Testis (tissue), 2 donors: ENCODE measurements around the gene KDM4C.

Source experiments
- POLR2A ChIP-seq: fragments of 450-650 bp; IDR thresholded peaks from one replicate; pipeline ENCODE4 v1.6.1; 2017; ENCODE audit warnings: antibody characterized with exemption, mild to moderate bottlenecking, moderate library complexity
- TF ChIP-seq, protein P1 (sequence below), 3 experiments: fragments of 450-650 bp in 2 of 3; fragments of 200-600 bp in 1 of 3; sonication (generic) in 1 of 3; IDR thresholded peaks; one replicate each; pipeline ENCODE4 v1.5.1; 2016 to 2019; ENCODE audit warnings: antibody characterized with exemption in 3 of 3, mild to moderate bottlenecking in 2 of 3, moderate library complexity in 1 of 3

- TF ChIP-seq, protein P1, sequence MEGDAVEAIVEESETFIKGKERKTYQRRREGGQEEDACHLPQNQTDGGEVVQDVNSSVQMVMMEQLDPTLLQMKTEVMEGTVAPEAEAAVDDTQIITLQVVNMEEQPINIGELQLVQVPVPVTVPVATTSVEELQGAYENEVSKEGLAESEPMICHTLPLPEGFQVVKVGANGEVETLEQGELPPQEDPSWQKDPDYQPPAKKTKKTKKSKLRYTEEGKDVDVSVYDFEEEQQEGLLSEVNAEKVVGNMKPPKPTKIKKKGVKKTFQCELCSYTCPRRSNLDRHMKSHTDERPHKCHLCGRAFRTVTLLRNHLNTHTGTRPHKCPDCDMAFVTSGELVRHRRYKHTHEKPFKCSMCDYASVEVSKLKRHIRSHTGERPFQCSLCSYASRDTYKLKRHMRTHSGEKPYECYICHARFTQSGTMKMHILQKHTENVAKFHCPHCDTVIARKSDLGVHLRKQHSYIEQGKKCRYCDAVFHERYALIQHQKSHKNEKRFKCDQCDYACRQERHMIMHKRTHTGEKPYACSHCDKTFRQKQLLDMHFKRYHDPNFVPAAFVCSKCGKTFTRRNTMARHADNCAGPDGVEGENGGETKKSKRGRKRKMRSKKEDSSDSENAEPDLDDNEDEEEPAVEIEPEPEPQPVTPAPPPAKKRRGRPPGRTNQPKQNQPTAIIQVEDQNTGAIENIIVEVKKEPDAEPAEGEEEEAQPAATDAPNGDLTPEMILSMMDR (IDR thresholded peaks at IDR 0.05) = no peak
- TF ChIP-seq POLR2A = no peak
Measured at GRCh38 chr9:6968271-6968670, 210.5 kb downstream of the KDM4C start.
